Measurements from ENCODE around the gene ZNF385B.

Gene ZNF385B

GRCh38 chr2:179393481-179393880 lies 467.9 kb downstream of the ZNF385B start:
- DNase-seq (ENCODE audit: low read depth, low spot score) = no peak
